HepG2 (cell line): Measurements from ENCODE around the gene ERC1. TPM values are rescaled to one million over a fixed set of nuclear protein-coding genes. Genes with fewer than 3 reads are reported as not detected.

Source experiments
- ATAC-seq: fragments of 200-7000 bp; cut with Tn5 transposase; 3 replicates; pipeline ENCODE4 v1.9.1; 2020; ENCODE audit warnings: mild to moderate bottlenecking, moderate library complexity
- BruUV-seq: library from RNA; stranded (reverse); fragments of 400-500 nt; replicated peaks from 2 replicates; lab custom pipeline; 2021; lab: Mats Ljungman, UMichigan
- CTCF ChIA-PET: fragments of 300-600 bp; formaldehyde crosslinking; extraction: SDS; loops from one replicate; lab custom pipeline; 2021; ENCODE audit warnings: low total read pairs, inconsistent platforms, low intra/inter-chr PET ratio; lab: Yijun Ruan, JAX
- POLR2A ChIA-PET: fragments of 350-600 bp; sonication (Branson Sonifier 250); formaldehyde crosslinking; loops from one replicate; lab custom pipeline; 2020; ENCODE audit warnings: antibody characterized with exemption, inconsistent platforms; lab: Yijun Ruan, JAX
- DNase-seq: peaks from one replicate; pipeline ENCODE4 v3.0.0-alpha.2; 2015; ENCODE audit warnings: low spot score
- FAIRE-seq: peaks from 3 replicates; lab custom pipeline; 2011; peaks lifted over from hg19 to GRCh38; lab: Jason Lieb, UNC
- H2AFZ ChIP-seq: one replicate; pipeline ENCODE4 v1.6.1; 2011; ENCODE audit warnings: low read length, inconsistent platforms
- H3K27ac ChIP-seq: fragments of 300-600 bp; 3 replicates; pipeline ENCODE4 v1.8.0; 2011; ENCODE audit warnings: mixed run types, mild to moderate bottlenecking, mixed read lengths, low read length, inconsistent platforms; ENCODE audit not compliant: insufficient read depth; ENCODE audit errors: extremely low read length
- H3K27me3 ChIP-seq, 2 experiments: fragments of 200-600 bp in 1 of 2; 2 replicates in 1 of 2; 3 replicates in 1 of 2; pipeline versions ENCODE4 v1.6.0 to v1.8.0; 2011; ENCODE audit warnings: low read length in 2 of 2, mild to moderate bottlenecking in 2 of 2, moderate library complexity in 2 of 2, inconsistent platforms in 1 of 2; ENCODE audit not compliant: insufficient read depth in 2 of 2, control insufficient read depth in 1 of 2
- H3K36me3 ChIP-seq, 2 experiments: fragments of 200-600 bp in 1 of 2; replicated peaks in 1 of 2; 2 replicates in 1 of 2; 3 replicates in 1 of 2; pipeline versions ENCODE4 v1.5.1 to v1.8.0; 2011; ENCODE audit warnings: low read length in 2 of 2, inconsistent platforms in 1 of 2; ENCODE audit not compliant: insufficient read depth in 2 of 2, control insufficient read depth in 1 of 2
- H3K4me1 ChIP-seq: 2 replicates; pipeline ENCODE4 v1.5.1; 2012; ENCODE audit warnings: low read length, inconsistent platforms; ENCODE audit not compliant: insufficient read depth
- H3K4me2 ChIP-seq: 2 replicates; pipeline ENCODE4 v1.6.0; 2011; ENCODE audit warnings: low read depth, low read length, inconsistent platforms
- H3K4me3 ChIP-seq, 3 experiments: fragments of 200-600 bp in 1 of 3; sonication (generic), shearing (Covaris generic) in 1 of 3; replicated peaks in 1 of 3; 2 replicates each; pipeline ENCODE4 v1.5.1; 2011 to 2016; ENCODE audit warnings: low read length in 3 of 3, inconsistent platforms in 2 of 3, low read depth in 2 of 3, mild to moderate bottlenecking in 2 of 3, control low read depth in 1 of 3, mixed read lengths in 1 of 3; ENCODE audit not compliant: insufficient read depth in 1 of 3
- H3K79me2 ChIP-seq: one replicate; pipeline ENCODE4 v1.6.1; 2011; ENCODE audit warnings: low read length, inconsistent platforms; ENCODE audit not compliant: insufficient read depth
- H3K9ac ChIP-seq: 2 replicates; pipeline ENCODE4 v1.6.0; 2011; ENCODE audit warnings: mild to moderate bottlenecking, low read depth, low read length, inconsistent platforms; ENCODE audit not compliant: insufficient read depth
- H3K9me3 ChIP-seq: 2 replicates; pipeline ENCODE4 v1.5.1; 2012; ENCODE audit warnings: mild to moderate bottlenecking, low read length
- H4K20me1 ChIP-seq: 2 replicates; pipeline ENCODE4 v1.6.0; 2011; ENCODE audit warnings: inconsistent platforms, mild to moderate bottlenecking, low read length, moderate library complexity; ENCODE audit not compliant: insufficient read depth
- GFI1 ChIP-seq: sonication (generic); formaldehyde crosslinking; IDR thresholded peaks from 2 replicates; pipeline ENCODE4 v1.5.0; 2020; ENCODE audit warnings: missing genetic modification reagents, mild to moderate bottlenecking, borderline replicate concordance
- MTA1 ChIP-seq: sonication (generic); formaldehyde crosslinking; IDR thresholded peaks from 2 replicates; pipeline ENCODE4 v1.4.0; 2020; ENCODE audit warnings: missing genetic modification reagents, mild to moderate bottlenecking, borderline replicate concordance
- PITX1 ChIP-seq: sonication (generic); formaldehyde crosslinking; IDR thresholded peaks from 2 replicates; pipeline ENCODE4 v1.5.1; 2020; ENCODE audit warnings: mild to moderate bottlenecking, missing genetic modification reagents
- REXO4 ChIP-seq: sonication (generic); formaldehyde crosslinking; IDR thresholded peaks from 2 replicates; pipeline ENCODE4 v1.8.0; 2022; ENCODE audit warnings: missing genetic modification reagents, mild to moderate bottlenecking, borderline replicate concordance
- THAP11 ChIP-seq: IDR thresholded peaks from 2 replicates; pipeline ENCODE4 v1.6.1; 2016; ENCODE audit warnings: missing biosample characterization, missing genetic modification reagents
- ZBTB1 ChIP-seq: sonication (generic); formaldehyde crosslinking; IDR thresholded peaks from 2 replicates; pipeline ENCODE4 v1.4.0; 2020; ENCODE audit warnings: missing genetic modification reagents, borderline replicate concordance
- ZNF143 ChIP-seq: sonication (generic); formaldehyde crosslinking; IDR thresholded peaks from 2 replicates; pipeline ENCODE4 v1.4.0; 2020; ENCODE audit warnings: missing genetic modification reagents
- ZNF431 ChIP-seq: sonication (generic); formaldehyde crosslinking; IDR thresholded peaks from 2 replicates; pipeline ENCODE4 v1.9.0; 2022; ENCODE audit warnings: missing genetic modification reagents, low read depth, mild to moderate bottlenecking, borderline replicate concordance
- WGBS: methylation state at CpG from one replicate; pipeline ENCODE4 v1.1.6; 2017; ENCODE audit warnings: low lambda C conversion rate; 5-methylcytosine and 5-hydroxymethylcytosine counted together
- in situ Hi-C: cut with HindIII; loops from 2 replicates; pipeline ENCODE4 v1.10.0; 2017; ENCODE audit warnings: low pct_unique_long_range_greater_than_20kb; ENCODE audit not compliant: extremely low pct_ligation_motif_present
- intact Hi-C: fragments of 100-400 bp; cut with micrococcal nuclease; formaldehyde crosslinking; loops from one replicate; pipeline ENCODE4 v1.10.0; 2022; ENCODE audit not compliant: unreplicated experiment
- polyA plus RNA-seq, 8 experiments: library from polyadenylated mRNA; depleted of rRNA in 3 of 8; stranded (reverse) in 7 of 8; unstranded in 1 of 8; fragments of >200 nt; fragmentation: Illumina TruSeq in 4 of 8; extraction: Trizol in 4 of 8; gene quantifications; 2 replicates each; pipeline versions ENCODE4 v1.2.1 to v1.2.3, GENCODE V29; 2011 to 2016; ENCODE audit warnings: low read depth in 4 of 8, missing spikeins in 1 of 8, mixed read lengths in 1 of 8; ENCODE audit not compliant: insufficient read depth in 1 of 8
- total RNA-seq, 5 experiments: library from RNA; depleted of rRNA; stranded (reverse); fragments of >200 nt; fragmentation: Illumina TruSeq; extraction: Trizol; gene quantifications; 2 replicates each; pipeline ENCODE4 v1.2.3, GENCODE V29; 2016; ENCODE audit warnings: low read depth in 1 of 5
- TF ChIP-seq, protein P1 (sequence below): sonication (generic); formaldehyde crosslinking; IDR thresholded peaks from 2 replicates; pipeline ENCODE4 v1.4.0; 2020; ENCODE audit warnings: mild to moderate bottlenecking, missing genetic modification reagents
- TF ChIP-seq, protein P2 (sequence below): sonication (generic); formaldehyde crosslinking; IDR thresholded peaks from 2 replicates; pipeline ENCODE4 v1.8.1; 2023; ENCODE audit warnings: mild to moderate bottlenecking, missing genetic modification reagents

ERC1 gene
- total and polyA plus RNA-seq, 2 of the 13 experiments (the other 11 are each of a cell fraction or from before 2014, with no cell fraction given) = 6.1 to 12.4 TPM

DNA sequence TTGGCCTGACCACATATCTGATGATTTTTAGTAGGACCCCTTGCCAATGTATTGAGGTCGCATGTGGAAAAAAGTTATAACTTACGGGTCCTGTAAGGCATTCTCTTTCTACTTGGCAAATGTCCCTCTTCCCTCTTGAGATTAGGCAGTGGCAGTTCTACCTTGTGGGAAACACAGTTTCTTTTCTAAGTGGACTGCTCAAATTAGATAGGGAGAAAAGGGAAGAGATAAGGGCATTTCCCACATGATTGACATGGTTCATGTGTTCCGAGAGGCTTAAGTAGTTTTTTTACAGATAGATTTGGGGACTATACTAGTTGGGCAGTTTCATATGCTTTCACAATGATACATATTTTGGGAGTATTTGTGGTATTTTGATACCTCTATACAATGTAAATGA, 448.7 kb downstream of the ERC1 start (continued):
- TF ChIP-seq, protein P1, sequence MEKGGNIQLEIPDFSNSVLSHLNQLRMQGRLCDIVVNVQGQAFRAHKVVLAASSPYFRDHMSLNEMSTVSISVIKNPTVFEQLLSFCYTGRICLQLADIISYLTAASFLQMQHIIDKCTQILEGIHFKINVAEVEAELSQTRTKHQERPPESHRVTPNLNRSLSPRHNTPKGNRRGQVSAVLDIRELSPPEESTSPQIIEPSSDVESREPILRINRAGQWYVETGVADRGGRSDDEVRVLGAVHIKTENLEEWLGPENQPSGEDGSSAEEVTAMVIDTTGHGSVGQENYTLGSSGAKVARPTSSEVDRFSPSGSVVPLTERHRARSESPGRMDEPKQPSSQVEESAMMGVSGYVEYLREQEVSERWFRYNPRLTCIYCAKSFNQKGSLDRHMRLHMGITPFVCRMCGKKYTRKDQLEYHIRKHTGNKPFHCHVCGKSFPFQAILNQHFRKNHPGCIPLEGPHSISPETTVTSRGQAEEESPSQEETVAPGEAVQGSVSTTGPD (CRISPR knock-in tag) = no peak
- TF ChIP-seq, all 625 proteins: peak for 0

DNA sequence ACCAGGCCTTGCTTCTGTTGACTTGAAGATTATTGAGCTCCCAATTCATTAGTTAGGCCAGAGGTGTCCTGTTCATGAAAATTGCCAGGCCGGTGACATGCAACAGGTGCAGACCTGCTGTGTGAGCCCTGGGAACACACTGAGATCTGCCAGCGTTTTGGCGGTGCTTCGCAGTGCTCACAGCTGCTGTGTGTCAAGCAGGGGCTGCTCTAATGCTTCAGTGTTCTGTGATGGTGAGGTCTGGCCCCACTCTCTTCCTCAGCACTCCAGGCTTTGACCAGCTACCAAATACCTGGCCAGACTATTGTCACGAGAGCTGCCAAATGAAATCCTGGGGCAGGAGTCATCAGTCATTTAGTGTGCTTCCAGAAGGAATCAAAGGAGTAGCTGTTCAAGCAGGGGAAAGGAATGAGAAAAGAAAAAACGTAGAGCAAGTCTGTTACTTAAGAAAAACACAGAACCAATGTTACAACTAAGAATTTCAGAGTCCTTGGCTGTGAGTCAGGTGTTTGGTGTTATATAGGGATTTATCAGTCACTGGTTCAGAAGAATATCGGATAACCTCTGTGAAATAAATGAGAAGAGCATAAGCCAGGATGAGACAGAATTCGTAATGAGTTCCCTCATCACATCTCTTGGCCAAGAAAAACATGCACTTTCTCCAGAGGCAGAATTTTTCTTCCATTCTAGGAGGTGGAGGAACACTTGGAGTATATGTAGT, 452.6 kb downstream of the ERC1 start:
- no peaks in the 10 kb centered on the region for H4K20me1 ChIP-seq
- H3K36me3 ChIP-seq = peaks cover 3 to 10% of the 10 kb centered on the region in 2 experiments; a peak in 2 of 5 replicates
- no peak overlapping the region for H3K27ac ChIP-seq
- H3K9ac ChIP-seq = no peak overlapping the region
- CTCF ChIA-PET = no interaction called here
- no peak for FAIRE-seq
- H3K4me1 ChIP-seq = no peaks in the 10 kb centered on the region
- no peak for DNase-seq
- TF ChIP-seq REXO4 (CRISPR knock-in tag) (no peak), MTA1 (CRISPR knock-in tag) (no peak), GFI1 (CRISPR knock-in tag) (no peak), ZNF431 (CRISPR knock-in tag) (no peak), THAP11 (CRISPR knock-in tag) (no peak), ZNF143 (CRISPR knock-in tag) (no peak), ZBTB1 (CRISPR knock-in tag) (no peak), PITX1 (CRISPR knock-in tag) (no peak)
- TF ChIP-seq, protein P2, sequence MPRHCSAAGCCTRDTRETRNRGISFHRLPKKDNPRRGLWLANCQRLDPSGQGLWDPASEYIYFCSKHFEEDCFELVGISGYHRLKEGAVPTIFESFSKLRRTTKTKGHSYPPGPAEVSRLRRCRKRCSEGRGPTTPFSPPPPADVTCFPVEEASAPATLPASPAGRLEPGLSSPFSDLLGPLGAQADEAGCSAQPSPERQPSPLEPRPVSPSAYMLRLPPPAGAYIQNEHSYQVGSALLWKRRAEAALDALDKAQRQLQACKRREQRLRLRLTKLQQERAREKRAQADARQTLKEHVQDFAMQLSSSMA (CRISPR knock-in tag) = no peak
- no peak overlapping the region for H3K4me3 ChIP-seq
- H3K27me3 ChIP-seq = no peaks in the 10 kb centered on the region
- intact Hi-C loops = no loop called here
- no peak overlapping the region for H2AFZ ChIP-seq
- no peak for ATAC-seq
- in situ Hi-C loops = no loop called here
- H3K4me2 ChIP-seq = no peak overlapping the region
- no peaks in the 10 kb centered on the region for H3K79me2 ChIP-seq
- no peaks in the 10 kb centered on the region for H3K9me3 ChIP-seq
- WGBS = 91% methylated on average over 8 of the region's 8 CpGs
- POLR2A ChIA-PET = no interaction called here
- BruUV-seq = no TSS peak
